K562 (cell line): Measurements from ENCODE around the gene ZFY. TPM values are rescaled to one million over a fixed set of nuclear protein-coding genes. Genes with fewer than 3 reads are reported as not detected.

ENCODE experiments used
- ATAC-seq: fragments of 200-7000 bp; cut with Tn5 transposase; 3 replicates; pipeline ENCODE4 v1.9.1; 2020; ENCODE audit warnings: moderate library complexity
- BruUV-seq: library from RNA; stranded (reverse); fragments of 400-500 nt; replicated peaks from 2 replicates; lab custom pipeline; 2021; lab: Mats Ljungman, UMichigan
- CTCF ChIA-PET: fragments of 300-600 bp; formaldehyde crosslinking; extraction: SDS; loops from one replicate; lab custom pipeline; 2021; ENCODE audit warnings: low intra/inter-chr PET ratio; lab: Yijun Ruan, JAX
- POLR2A ChIA-PET: fragments of 300-600, 350-650 bp; sonication (Branson Sonifier 250); formaldehyde crosslinking; extraction: SDS; loops from one replicate; lab custom pipeline; 2021; ENCODE audit warnings: antibody characterized with exemption, inconsistent platforms; lab: Yijun Ruan, JAX
- DNase-seq, 4 experiments: peaks; one replicate each; pipeline versions ENCODE4 v3.0.0 to v3.0.0-alpha.2; 2011 to 2018; ENCODE audit warnings: low spot score in 3 of 4, mixed read lengths in 3 of 4; ENCODE audit errors: extremely low read depth in 1 of 4
- FAIRE-seq: peaks from 2 replicates; lab custom pipeline; 2011; peaks lifted over from hg19 to GRCh38; lab: Jason Lieb, UNC
- H2AFZ ChIP-seq: 2 replicates; pipeline ENCODE4 v1.6.0; 2011; ENCODE audit warnings: low read depth, low read length, control low read depth, inconsistent platforms
- H3K27ac ChIP-seq: fragments of 200-600 bp; 3 replicates; pipeline ENCODE4 v1.8.0; 2011; ENCODE audit warnings: low read depth, mild to moderate bottlenecking, control low read depth, inconsistent platforms, low read length, moderate library complexity, mixed read lengths; ENCODE audit errors: extremely low read depth
- H3K27me3 ChIP-seq, 2 experiments: fragments of 300-600 bp in 1 of 2; 2 replicates in 1 of 2; 3 replicates in 1 of 2; pipeline versions ENCODE4 v1.6.0 to v1.8.0; 2011; ENCODE audit warnings: inconsistent platforms in 2 of 2, low read length in 2 of 2, mild to moderate bottlenecking in 1 of 2, mixed read lengths in 1 of 2, moderate library complexity in 1 of 2; ENCODE audit not compliant: control insufficient read depth in 2 of 2, insufficient read depth in 2 of 2
- H3K36me3 ChIP-seq: fragments of 300-600 bp; 3 replicates; pipeline ENCODE4 v1.8.0; 2011; ENCODE audit warnings: mild to moderate bottlenecking, low read length, inconsistent platforms; ENCODE audit not compliant: control insufficient read depth, insufficient read depth
- H3K4me1 ChIP-seq, 2 experiments: fragments of 200-600 bp in 1 of 2; replicated peaks in 1 of 2; 2 replicates in 1 of 2; 3 replicates in 1 of 2; pipeline versions ENCODE4 v1.5.1 to v1.8.0; 2011; ENCODE audit warnings: inconsistent platforms in 2 of 2, low read length in 2 of 2, mild to moderate bottlenecking in 1 of 2, mixed read lengths in 1 of 2, moderate library complexity in 1 of 2; ENCODE audit not compliant: control insufficient read depth in 2 of 2, insufficient read depth in 2 of 2
- H3K4me2 ChIP-seq: 2 replicates; pipeline ENCODE4 v1.6.1; 2011; ENCODE audit warnings: low read length, control low read depth, inconsistent platforms, mixed read lengths; ENCODE audit not compliant: insufficient read depth
- H3K4me3 ChIP-seq: fragments of 200-600 bp; sonication (generic), shearing (Covaris generic); 2 replicates; pipeline ENCODE4 v1.5.1; 2016; ENCODE audit warnings: control low read depth, inconsistent platforms
- H3K79me2 ChIP-seq: fragments of 200-600 bp; 3 replicates; pipeline ENCODE4 v1.8.0; 2011; ENCODE audit warnings: low read length, inconsistent platforms; ENCODE audit not compliant: control insufficient read depth, insufficient read depth
- H3K9ac ChIP-seq, 2 experiments: 2 replicates each; pipeline versions ENCODE4 v1.6.0 to v1.6.1; 2011; ENCODE audit warnings: low read depth in 2 of 2, low read length in 2 of 2, control low read depth in 1 of 2, inconsistent platforms in 1 of 2, mild to moderate bottlenecking in 1 of 2, mixed read lengths in 1 of 2; ENCODE audit not compliant: insufficient read depth in 1 of 2
- H3K9me1 ChIP-seq: one replicate; pipeline ENCODE4 v1.6.0; 2011; ENCODE audit warnings: inconsistent platforms, mild to moderate bottlenecking, low read length, moderate library complexity; ENCODE audit not compliant: control insufficient read depth, insufficient read depth
- H3K9me3 ChIP-seq: replicated peaks from 2 replicates; pipeline ENCODE4 v1.5.1; 2011; ENCODE audit warnings: low read depth, low read length, inconsistent platforms; ENCODE audit not compliant: control insufficient read depth, insufficient read depth
- H4K20me1 ChIP-seq: replicated peaks from 2 replicates; pipeline ENCODE4 v1.6.1; 2011; ENCODE audit warnings: low read length, inconsistent platforms, mixed read lengths; ENCODE audit not compliant: control insufficient read depth, insufficient read depth
- E2F1 ChIP-seq: sonication (generic); formaldehyde crosslinking; IDR thresholded peaks from 2 replicates; pipeline ENCODE4 v1.8.1; 2023; ENCODE audit warnings: mild to moderate bottlenecking, missing genetic modification reagents, moderate library complexity
- FOXK2 ChIP-seq, 2 experiments: fragments of 450-650 bp; IDR thresholded peaks in 1 of 2; conservative IDR thresholded peaks in 1 of 2; 2 replicates each; pipeline ENCODE4 v1.6.1; 2016; ENCODE audit warnings: low read depth in 2 of 2, mild to moderate bottlenecking in 1 of 2
- KDM4B ChIP-seq, 2 experiments: fragments of 450-650 bp in 1 of 2; sonication (generic) in 1 of 2; IDR thresholded peaks; 2 replicates each; pipeline ENCODE4 v1.6.1; 2016 to 2017; ENCODE audit warnings: borderline replicate concordance in 2 of 2, antibody characterized with exemption in 1 of 2, low read depth in 1 of 2, mild to moderate bottlenecking in 1 of 2
- MITF ChIP-seq: IDR thresholded peaks from 2 replicates; pipeline ENCODE4 v1.6.1; 2014; ENCODE audit warnings: antibody characterized with exemption
- XRCC3 ChIP-seq: fragments of 450-650 bp; IDR thresholded peaks from 2 replicates; pipeline ENCODE4 v1.6.1; 2017; ENCODE audit warnings: mild to moderate bottlenecking, moderate library complexity
- ZBTB11 ChIP-seq, 3 experiments: fragments of 200-800 bp in 1 of 3; fragments of 250-450 bp in 1 of 3; fragments of 450-650 bp in 1 of 3; sonication (Bioruptor Pico) in 1 of 3; sonication (Bioruptor generic) in 1 of 3; formaldehyde crosslinking in 1 of 3; IDR thresholded peaks; 2 replicates each; pipeline versions ENCODE4 v1.6.1 to v1.8.0; 2016 to 2022; ENCODE audit warnings: mild to moderate bottlenecking in 2 of 3, missing genetic modification characterization in 2 of 3, missing compliant biosample characterization in 1 of 3, moderate library complexity in 1 of 3
- WGBS: fragments of 100-300 bp; shearing (Covaris generic); methylation state at CpG from one replicate; pipeline ENCODE4 v1.1.6; 2016; ENCODE audit warnings: low coverage, mixed read lengths; ENCODE audit not compliant: insufficient coverage; ENCODE audit errors: missing lambda C conversion rate; 5-methylcytosine and 5-hydroxymethylcytosine counted together
- in situ Hi-C: fragments of 300-500 bp; cut with MboI; formaldehyde crosslinking; loops from 4 replicates; pipeline ENCODE4 v1.15.0; 2018; ENCODE audit warnings: inconsistent platforms, mixed read lengths
- intact Hi-C: fragments of 100-400 bp; cut with micrococcal nuclease; formaldehyde crosslinking; loops from 2 replicates; pipeline ENCODE4 v1.14.2; 2022
- polyA plus RNA-seq, 8 experiments: library from polyadenylated mRNA; depleted of rRNA in 4 of 8; stranded (reverse) in 5 of 8; unstranded in 3 of 8; fragments of >200 nt; fragmentation: Nextera tagmentation in 2 of 8; fragmentation: Illumina TruSeq in 1 of 8; extraction: Ambion mirVana in 2 of 8; extraction: Trizol in 1 of 8; gene quantifications; 2 replicates each; pipeline versions ENCODE4 v1.2.1 to v1.2.3, GENCODE V29; 2011 to 2014; ENCODE audit warnings: inconsistent platforms in 1 of 8, missing spikeins in 1 of 8
- total RNA-seq, 7 experiments: library from RNA; depleted of rRNA in 6 of 7; stranded (reverse); fragments of >200 nt in 6 of 7; fragmentation: Illumina TruSeq in 2 of 7; extraction: Trizol in 2 of 7; gene quantifications; 2 replicates each; pipeline versions ENCODE4 v1.2.1 to v1.2.3, GENCODE V29; 2011 to 2021; ENCODE audit warnings: low replicate concordance in 1 of 7

The ZFY gene
- total and polyA plus RNA-seq, 9 of the 15 experiments (the other 6 are each of a cell fraction or from before 2014, with no cell fraction given) = not detected

- no peaks in the 10 kb centered on the region for H3K4me1 ChIP-seq
- H3K9me1 ChIP-seq = no peaks in the 10 kb centered on the region
- no peak for FAIRE-seq
- H3K9me3 ChIP-seq = no peaks in the 10 kb centered on the region
- in situ Hi-C loops (no loop called here), intact Hi-C loops (no loop called here)
- H2AFZ ChIP-seq = no peak overlapping the region
- DNase-seq = no peak
- no peak for TF ChIP-seq MITF
- no peak for TF ChIP-seq XRCC3
- TF ChIP-seq KDM4B (IDR thresholded peaks at IDR 0.05; ENCODE audit: borderline replicate concordance in 2 of 2, low read depth in 1 of 2) = no peak
- no peak for TF ChIP-seq E2F1 (CRISPR knock-in tag)
- TF ChIP-seq ZBTB11 (CRISPR knock-in tag; IDR thresholded peaks at IDR 0.05) = no peak
- TF ChIP-seq FOXK2 (conservative IDR thresholded peaks at IDR 0.05 in 1 of 2, IDR thresholded peaks at IDR 0.05 in 1 of 2; ENCODE audit: low read depth in 2 of 2) = no peak
- ChIA-PET POLR2A (no interaction called here), CTCF (no interaction called here)
- no peak overlapping the region for H3K9ac ChIP-seq
- BruUV-seq = no TSS peak
- H3K36me3 ChIP-seq = no peaks in the 10 kb centered on the region
- H3K27me3 ChIP-seq = no peaks in the 10 kb centered on the region
- H4K20me1 ChIP-seq = no peaks in the 10 kb centered on the region
- no peaks in the 10 kb centered on the region for H3K79me2 ChIP-seq
- no peak overlapping the region for H3K27ac ChIP-seq
- no CpG with 5 or more reads among the region's 4 CpGs for WGBS
- no peak overlapping the region for H3K4me2 ChIP-seq
- no peak overlapping the region for H3K4me3 ChIP-seq
- ATAC-seq = no peak
Measured at GRCh38 chrY:3012226-3012625, 77.0 kb downstream of the ZFY start.
